GM12878 (cell line): ENCODE data around the gene SLC26A1. TPM values are rescaled to one million over a fixed set of nuclear protein-coding genes. Genes with fewer than 3 reads are reported as not detected.

ENCODE experiments used
- ATAC-seq: fragments of 200-7000 bp; cut with Tn5 transposase; 3 replicates; pipeline ENCODE4 v1.9.1; 2020; ENCODE audit warnings: mild to moderate bottlenecking, moderate library complexity
- BruUV-seq: library from RNA; stranded (reverse); fragments of 400-500 nt; replicated peaks from 2 replicates; lab custom pipeline; 2021; lab: Mats Ljungman, UMichigan
- CTCF ChIA-PET: fragments of 300-600 bp; sonication (Branson Sonifier 250); formaldehyde crosslinking; extraction: SDS; loops from one replicate; lab custom pipeline; 2021; ENCODE audit warnings: inconsistent platforms; lab: Yijun Ruan, JAX
- POLR2A ChIA-PET: fragments of 350-600 bp; formaldehyde crosslinking; extraction: SDS; loops from one replicate; lab custom pipeline; 2021; ENCODE audit warnings: inconsistent platforms; lab: Charles Lee
- RAD21 ChIA-PET: fragments of 300-600 bp; sonication (Branson Sonifier 250); formaldehyde crosslinking; loops from one replicate; lab custom pipeline; 2023; ENCODE audit warnings: antibody characterized with exemption; ENCODE audit not compliant: unreplicated experiment; lab: Charles Lee
- SMC1A ChIA-PET: fragments of 300-600 bp; sonication (Branson Sonifier 250); formaldehyde crosslinking; loops from one replicate; lab custom pipeline; 2023; ENCODE audit not compliant: unreplicated experiment, uncharacterized antibody; lab: Charles Lee
- DNase-seq: peaks from one replicate; pipeline ENCODE4 v3.0.0-alpha.2; 2011; ENCODE audit warnings: low read depth, low spot score
- FAIRE-seq: peaks from 3 replicates; lab custom pipeline; 2011; peaks lifted over from hg19 to GRCh38; lab: Jason Lieb, UNC
- H2AFZ ChIP-seq: 2 replicates; pipeline ENCODE4 v1.6.0; 2011; ENCODE audit warnings: low read depth, low read length, control low read depth; ENCODE audit not compliant: control insufficient read depth
- H3K27ac ChIP-seq: 2 replicates; pipeline ENCODE4 v1.5.1; 2011; ENCODE audit warnings: control low read depth; ENCODE audit not compliant: control insufficient read depth, insufficient read depth
- H3K27me3 ChIP-seq, 2 experiments: replicated peaks in 1 of 2; 2 replicates each; pipeline versions ENCODE4 v1.6.0 to v1.6.1; 2011; ENCODE audit warnings: low read length in 1 of 2; ENCODE audit not compliant: control insufficient read depth in 2 of 2, insufficient read depth in 2 of 2
- H3K36me3 ChIP-seq, 2 experiments: 2 replicates each; pipeline ENCODE4 v1.5.1; 2011; ENCODE audit warnings: low read length in 1 of 2; ENCODE audit not compliant: control insufficient read depth in 2 of 2, insufficient read depth in 2 of 2
- H3K4me1 ChIP-seq: 2 replicates; pipeline ENCODE4 v1.6.1; 2011; ENCODE audit warnings: mild to moderate bottlenecking, low read length, moderate library complexity, mixed read lengths; ENCODE audit not compliant: control insufficient read depth, insufficient read depth
- H3K4me2 ChIP-seq: 2 replicates; pipeline ENCODE4 v1.6.0; 2011; ENCODE audit warnings: control low read depth; ENCODE audit not compliant: control insufficient read depth, insufficient read depth
- H3K4me3 ChIP-seq: fragments of 200-600 bp; sonication (generic); 2 replicates; pipeline ENCODE4 v1.5.1; 2016
- H3K79me2 ChIP-seq: 2 replicates; pipeline ENCODE4 v1.6.0; 2011; ENCODE audit warnings: low read length; ENCODE audit not compliant: control insufficient read depth, insufficient read depth
- H3K9ac ChIP-seq: 2 replicates; pipeline ENCODE4 v1.8.0; 2011; ENCODE audit warnings: low read length, control low read depth, mixed read lengths; ENCODE audit not compliant: control insufficient read depth, insufficient read depth
- H3K9me3 ChIP-seq: replicated peaks from 3 replicates; pipeline ENCODE4 v1.5.1; 2011; ENCODE audit warnings: mild to moderate bottlenecking, low read length; ENCODE audit not compliant: control insufficient read depth, insufficient read depth
- H4K20me1 ChIP-seq: 2 replicates; pipeline ENCODE4 v1.6.0; 2011; ENCODE audit not compliant: control insufficient read depth, insufficient read depth
- BCL11A ChIP-seq: IDR thresholded peaks from 2 replicates; pipeline ENCODE4 v1.6.1; 2011; ENCODE audit warnings: low read depth, low read length
- CHD1 ChIP-seq: IDR thresholded peaks from 2 replicates; pipeline ENCODE4 v1.6.1; 2012; ENCODE audit warnings: low read depth, low read length, improper control_type of control experiment
- FOXK2 ChIP-seq: fragments of 450-650 bp; IDR thresholded peaks from 2 replicates; pipeline ENCODE4 v1.6.1; 2017; ENCODE audit warnings: mild to moderate bottlenecking, moderate library complexity
- GATAD2B ChIP-seq: fragments of 450-650 bp; conservative IDR thresholded peaks from 2 replicates; pipeline ENCODE4 v1.6.1; 2017; ENCODE audit warnings: low read depth, mild to moderate bottlenecking, moderate library complexity
- MEF2B ChIP-seq: fragments of 450-650 bp; IDR thresholded peaks from 2 replicates; pipeline ENCODE4 v1.6.1; 2018; ENCODE audit warnings: mild to moderate bottlenecking, moderate library complexity; ENCODE audit not compliant: partially characterized antibody, poor library complexity, severe bottlenecking
- MYB ChIP-seq: fragments of 150-350 bp; IDR thresholded peaks from 2 replicates; pipeline ENCODE4 v1.6.1; 2014; ENCODE audit warnings: mild to moderate bottlenecking, low read depth, low read length, borderline replicate concordance
- PAX8 ChIP-seq: fragments of 450-650 bp; IDR thresholded peaks from 2 replicates; pipeline ENCODE4 v1.6.1; 2017; ENCODE audit warnings: mild to moderate bottlenecking, moderate library complexity
- SKIL ChIP-seq: fragments of 450-650 bp; IDR thresholded peaks from 2 replicates; pipeline ENCODE4 v1.6.1; 2017; ENCODE audit warnings: mild to moderate bottlenecking, low read depth, inconsistent platforms; ENCODE audit not compliant: poor library complexity, severe bottlenecking
- SMAD5 ChIP-seq: IDR thresholded peaks from 2 replicates; pipeline ENCODE4 v1.6.1; 2016; ENCODE audit warnings: antibody characterized with exemption, low read depth
- SMC3 ChIP-seq: IDR thresholded peaks from 2 replicates; pipeline ENCODE4 v1.6.1; 2011; ENCODE audit warnings: low read length, improper control_type of control experiment, borderline replicate concordance
- SPI1 ChIP-seq: IDR thresholded peaks from 2 replicates; pipeline ENCODE4 v1.6.1; 2011; ENCODE audit warnings: low read depth, mild to moderate bottlenecking, low read length, moderate library complexity, borderline replicate concordance; ENCODE audit not compliant: insufficient read depth
- SREBF2 ChIP-seq: IDR thresholded peaks from 2 replicates; pipeline ENCODE4 v1.6.1; 2012; ENCODE audit warnings: mild to moderate bottlenecking, low read length
- SUPT20H ChIP-seq: IDR thresholded peaks from 2 replicates; pipeline ENCODE4 v1.6.1; 2011; ENCODE audit warnings: low read depth, mild to moderate bottlenecking, low read length, moderate library complexity, borderline replicate concordance; ENCODE audit not compliant: control insufficient read depth
- WGBS: methylation state at CpG from one replicate; pipeline ENCODE4 v1.1.6; 2016; ENCODE audit warnings: low lambda C conversion rate; ENCODE audit not compliant: insufficient replicate concordance, insufficient coverage; ENCODE audit errors: missing lambda C conversion rate; 5-methylcytosine and 5-hydroxymethylcytosine counted together
- in situ Hi-C: fragments of 300-500 bp; cut with MboI; formaldehyde crosslinking; loops from 9 replicates; pipeline ENCODE4 v1.14.3; 2018; ENCODE audit warnings: mixed read lengths
- intact Hi-C: fragments of 100-400 bp; cut with micrococcal nuclease; formaldehyde crosslinking; loops from one replicate; pipeline ENCODE4 v1.14.2; 2022; ENCODE audit not compliant: unreplicated experiment
- polyA plus RNA-seq, 11 experiments: library from polyadenylated mRNA; depleted of rRNA in 4 of 11; unstranded in 6 of 11; stranded (reverse) in 5 of 11; fragments of >200 nt; fragmentation: Nextera tagmentation in 4 of 11; fragmentation: Illumina TruSeq in 1 of 11; extraction: Ambion mirVana in 4 of 11; extraction: Trizol in 1 of 11; gene quantifications; 1 replicate in 1 of 11; 2 replicates in 10 of 11; pipeline versions ENCODE4 v1.2.1 to v1.2.3, GENCODE V29; 2011 to 2016; ENCODE audit warnings: inconsistent platforms in 2 of 11, missing spikeins in 2 of 11, low read depth in 1 of 11
- total RNA-seq, 4 experiments: library from RNA; depleted of rRNA in 3 of 4; stranded (reverse); fragments of >200 nt in 3 of 4; fragmentation: Illumina TruSeq in 1 of 4; extraction: Trizol in 1 of 4; gene quantifications; 2 replicates each; pipeline versions ENCODE4 v1.2.1 to v1.2.3, GENCODE V29; 2013 to 2021
- TF ChIP-seq, protein P1 (sequence below): IDR thresholded peaks from 2 replicates; pipeline ENCODE4 v1.6.1; 2011; ENCODE audit warnings: borderline replicate concordance, low read depth, mild to moderate bottlenecking, moderate library complexity, low read length; ENCODE audit not compliant: insufficient read depth, poor library complexity, severe bottlenecking
- TF ChIP-seq, protein P2 (sequence below): IDR thresholded peaks from 2 replicates; pipeline ENCODE4 v1.6.1; 2011; ENCODE audit warnings: low read depth, mild to moderate bottlenecking, low read length, moderate library complexity, borderline replicate concordance; ENCODE audit errors: extremely low read depth
- TF ChIP-seq, protein P3 (sequence below): fragments of 450-650 bp; IDR thresholded peaks from 2 replicates; pipeline ENCODE4 v1.6.1; 2017; ENCODE audit warnings: borderline replicate concordance
- TF ChIP-seq, protein P4 (sequence below): fragments of 450-650 bp; IDR thresholded peaks from 2 replicates; pipeline ENCODE4 v1.6.1; 2017; ENCODE audit warnings: antibody characterized with exemption, mild to moderate bottlenecking, moderate library complexity

Gene SLC26A1
- total and polyA plus RNA-seq, 10 of the 15 experiments (the other 5 are each of a cell fraction or from before 2014, with no cell fraction given) = 0.05 to 0.96 (median 0.28) TPM; not detected in 5

- BruUV-seq = no TSS peak
- FAIRE-seq = no peak
- in situ Hi-C loops = no loop called here
- no peak for TF ChIP-seq MYB
- TF ChIP-seq SPI1 = no peak
- no peak for TF ChIP-seq SMAD5
- TF ChIP-seq, protein P1, sequence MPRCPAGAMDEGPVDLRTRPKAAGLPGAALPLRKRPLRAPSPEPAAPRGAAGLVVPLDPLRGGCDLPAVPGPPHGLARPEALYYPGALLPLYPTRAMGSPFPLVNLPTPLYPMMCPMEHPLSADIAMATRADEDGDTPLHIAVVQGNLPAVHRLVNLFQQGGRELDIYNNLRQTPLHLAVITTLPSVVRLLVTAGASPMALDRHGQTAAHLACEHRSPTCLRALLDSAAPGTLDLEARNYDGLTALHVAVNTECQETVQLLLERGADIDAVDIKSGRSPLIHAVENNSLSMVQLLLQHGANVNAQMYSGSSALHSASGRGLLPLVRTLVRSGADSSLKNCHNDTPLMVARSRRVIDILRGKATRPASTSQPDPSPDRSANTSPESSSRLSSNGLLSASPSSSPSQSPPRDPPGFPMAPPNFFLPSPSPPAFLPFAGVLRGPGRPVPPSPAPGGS = no peak
- no peak for TF ChIP-seq SMC3
- no peak for TF ChIP-seq GATAD2B
- no peak for TF ChIP-seq MEF2B
- no peak for TF ChIP-seq FOXK2
- no peak for TF ChIP-seq SREBF2
- no peak for TF ChIP-seq SKIL
- TF ChIP-seq, protein P2, sequence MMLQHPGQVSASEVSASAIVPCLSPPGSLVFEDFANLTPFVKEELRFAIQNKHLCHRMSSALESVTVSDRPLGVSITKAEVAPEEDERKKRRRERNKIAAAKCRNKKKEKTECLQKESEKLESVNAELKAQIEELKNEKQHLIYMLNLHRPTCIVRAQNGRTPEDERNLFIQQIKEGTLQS = no peak
- no peak for TF ChIP-seq BCL11A
- no peak for TF ChIP-seq SUPT20H
- no peak for TF ChIP-seq CHD1
- TF ChIP-seq, protein P3, sequence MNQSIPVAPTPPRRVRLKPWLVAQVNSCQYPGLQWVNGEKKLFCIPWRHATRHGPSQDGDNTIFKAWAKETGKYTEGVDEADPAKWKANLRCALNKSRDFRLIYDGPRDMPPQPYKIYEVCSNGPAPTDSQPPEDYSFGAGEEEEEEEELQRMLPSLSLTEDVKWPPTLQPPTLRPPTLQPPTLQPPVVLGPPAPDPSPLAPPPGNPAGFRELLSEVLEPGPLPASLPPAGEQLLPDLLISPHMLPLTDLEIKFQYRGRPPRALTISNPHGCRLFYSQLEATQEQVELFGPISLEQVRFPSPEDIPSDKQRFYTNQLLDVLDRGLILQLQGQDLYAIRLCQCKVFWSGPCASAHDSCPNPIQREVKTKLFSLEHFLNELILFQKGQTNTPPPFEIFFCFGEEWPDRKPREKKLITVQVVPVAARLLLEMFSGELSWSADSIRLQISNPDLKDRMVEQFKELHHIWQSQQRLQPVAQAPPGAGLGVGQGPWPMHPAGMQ = no peak
- TF ChIP-seq PAX8 = no peak
- TF ChIP-seq, protein P4, sequence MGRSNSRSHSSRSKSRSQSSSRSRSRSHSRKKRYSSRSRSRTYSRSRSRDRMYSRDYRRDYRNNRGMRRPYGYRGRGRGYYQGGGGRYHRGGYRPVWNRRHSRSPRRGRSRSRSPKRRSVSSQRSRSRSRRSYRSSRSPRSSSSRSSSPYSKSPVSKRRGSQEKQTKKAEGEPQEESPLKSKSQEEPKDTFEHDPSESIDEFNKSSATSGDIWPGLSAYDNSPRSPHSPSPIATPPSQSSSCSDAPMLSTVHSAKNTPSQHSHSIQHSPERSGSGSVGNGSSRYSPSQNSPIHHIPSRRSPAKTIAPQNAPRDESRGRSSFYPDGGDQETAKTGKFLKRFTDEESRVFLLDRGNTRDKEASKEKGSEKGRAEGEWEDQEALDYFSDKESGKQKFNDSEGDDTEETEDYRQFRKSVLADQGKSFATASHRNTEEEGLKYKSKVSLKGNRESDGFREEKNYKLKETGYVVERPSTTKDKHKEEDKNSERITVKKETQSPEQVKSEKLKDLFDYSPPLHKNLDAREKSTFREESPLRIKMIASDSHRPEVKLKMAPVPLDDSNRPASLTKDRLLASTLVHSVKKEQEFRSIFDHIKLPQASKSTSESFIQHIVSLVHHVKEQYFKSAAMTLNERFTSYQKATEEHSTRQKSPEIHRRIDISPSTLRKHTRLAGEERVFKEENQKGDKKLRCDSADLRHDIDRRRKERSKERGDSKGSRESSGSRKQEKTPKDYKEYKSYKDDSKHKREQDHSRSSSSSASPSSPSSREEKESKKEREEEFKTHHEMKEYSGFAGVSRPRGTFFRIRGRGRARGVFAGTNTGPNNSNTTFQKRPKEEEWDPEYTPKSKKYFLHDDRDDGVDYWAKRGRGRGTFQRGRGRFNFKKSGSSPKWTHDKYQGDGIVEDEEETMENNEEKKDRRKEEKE = no peak
Observed at GRCh38 chr4:1022739-1023066, 29.5 kb upstream of the SLC26A1 start.

More at GRCh38 chr4:1022739-1023066, 29.5 kb upstream of the SLC26A1 start:
- Histone ChIP-seq H3K4me2 (no peak overlapping the region), H3K36me3 (no peaks in the 10 kb centered on the region), H4K20me1 (no peaks in the 10 kb centered on the region), H3K9me3 (no peaks in the 10 kb centered on the region), H3K27me3 (no peaks in the 10 kb centered on the region), H3K27ac (no peak overlapping the region), H2AFZ (no peak overlapping the region), H3K9ac (no peak overlapping the region), H3K4me3 (no peak overlapping the region), H3K79me2 (no peaks in the 10 kb centered on the region), H3K4me1 (peaks cover 17% of the 10 kb centered on the region)
- ChIA-PET SMC1A (no interaction called here), POLR2A (no interaction called here), CTCF (no interaction called here), RAD21 (no interaction called here)
- intact Hi-C loops = no loop called here
- 62% methylated on average over 19 of the region's 19 CpGs for WGBS
- no peak for DNase-seq
- no peak for ATAC-seq
